IMR-90 (cell line): Measurements from ENCODE around the gene PSMG4. TPM values are rescaled to one million over a fixed set of nuclear protein-coding genes. Genes with fewer than 3 reads are reported as not detected.

Experiments used
- ATAC-seq: fragments of 200-7000 bp; cut with Tn5 transposase; 2 replicates; pipeline ENCODE4 v1.9.1; 2020; ENCODE audit warnings: low read depth, mild to moderate bottlenecking, moderate library complexity
- BruUV-seq: library from RNA; stranded (reverse); fragments of 400-500 nt; replicated peaks from 2 replicates; lab custom pipeline; 2021; lab: Mats Ljungman, UMichigan
- CTCF ChIA-PET: fragments of 300-600 bp; formaldehyde crosslinking; extraction: SDS; loops from one replicate; lab custom pipeline; 2021; ENCODE audit warnings: antibody characterized with exemption; lab: Yijun Ruan, JAX
- POLR2A ChIA-PET: fragments of 300-600 bp; sonication (Branson Sonifier 250); formaldehyde crosslinking; loops from one replicate; lab custom pipeline; 2022; ENCODE audit warnings: antibody characterized with exemption; ENCODE audit not compliant: unreplicated experiment; lab: Charles Lee
- DNase-seq: peaks from one replicate; pipeline ENCODE4 v3.0.0; 2013
- H2AFZ ChIP-seq: replicated peaks from 2 replicates; pipeline ENCODE3; 2013; ENCODE audit warnings: low read length, mild to moderate bottlenecking; ENCODE audit not compliant: poor library complexity
- H2AK5ac ChIP-seq: 2 replicates; pipeline ENCODE4 v1.6.1; 2013; ENCODE audit warnings: low read depth, low read length, inconsistent platforms
- H2AK9ac ChIP-seq: replicated peaks from 2 replicates; pipeline ENCODE3; 2013; ENCODE audit warnings: mild to moderate bottlenecking, low read depth, low read length, moderate library complexity; ENCODE audit not compliant: poor library complexity
- H2BK120ac ChIP-seq: 2 replicates; pipeline ENCODE4 v1.6.1; 2013; ENCODE audit warnings: low read depth, low read length, inconsistent platforms
- H2BK15ac ChIP-seq: 3 replicates; pipeline ENCODE4 v1.6.1; 2013; ENCODE audit warnings: low read depth, low read length, inconsistent platforms
- H2BK20ac ChIP-seq: 2 replicates; pipeline ENCODE4 v1.6.1; 2013; ENCODE audit warnings: low read depth, mild to moderate bottlenecking, inconsistent platforms, low read length, moderate library complexity
- H2BK5ac ChIP-seq: 2 replicates; pipeline ENCODE4 v1.6.1; 2013; ENCODE audit warnings: mild to moderate bottlenecking, low read depth, low read length, inconsistent platforms; ENCODE audit not compliant: poor library complexity, severe bottlenecking
- H3K14ac ChIP-seq: replicated peaks from 2 replicates; pipeline ENCODE4 v1.6.1; 2013; ENCODE audit warnings: low read depth, low read length, inconsistent platforms
- H3K18ac ChIP-seq: 2 replicates; pipeline ENCODE4 v1.6.1; 2013; ENCODE audit warnings: low read depth, low read length, control low read depth
- H3K23ac ChIP-seq: 2 replicates; pipeline ENCODE4 v1.6.1; 2013; ENCODE audit warnings: low read depth, low read length, inconsistent platforms
- H3K27ac ChIP-seq: 2 replicates; pipeline ENCODE4 v1.5.1; 2013; ENCODE audit warnings: mild to moderate bottlenecking, control low read depth, low read length; ENCODE audit not compliant: insufficient read depth
- H3K27me3 ChIP-seq: 2 replicates; pipeline ENCODE4 v1.6.1; 2013; ENCODE audit warnings: low read length; ENCODE audit not compliant: control insufficient read depth, insufficient read depth
- H3K36me3 ChIP-seq: 2 replicates; pipeline ENCODE4 v1.6.1; 2013; ENCODE audit warnings: low read length, mixed read lengths; ENCODE audit not compliant: control insufficient read depth, insufficient read depth
- H3K4ac ChIP-seq: 2 replicates; pipeline ENCODE4 v1.6.1; 2013; ENCODE audit warnings: low read depth, low read length, inconsistent platforms
- H3K4me1 ChIP-seq: 2 replicates; pipeline ENCODE4 v1.6.1; 2013; ENCODE audit warnings: low read length, mixed read lengths; ENCODE audit not compliant: control insufficient read depth, insufficient read depth
- H3K4me2 ChIP-seq: 2 replicates; pipeline ENCODE4 v1.6.1; 2013; ENCODE audit warnings: low read depth, mild to moderate bottlenecking, control low read depth, low read length, moderate library complexity
- H3K4me3 ChIP-seq: 2 replicates; pipeline ENCODE4 v1.5.1; 2013; ENCODE audit warnings: low read depth, mild to moderate bottlenecking, control low read depth, low read length, moderate library complexity; ENCODE audit not compliant: insufficient read depth
- H3K56ac ChIP-seq: 2 replicates; pipeline ENCODE4 v1.6.1; 2013; ENCODE audit warnings: low read length, inconsistent platforms; ENCODE audit not compliant: insufficient read depth; ENCODE audit errors: extremely low read depth
- H3K79me1 ChIP-seq, 2 experiments: 2 replicates each; pipeline ENCODE4 v1.6.1; 2013; ENCODE audit warnings: low read length in 2 of 2, inconsistent platforms in 1 of 2, low read depth in 1 of 2
- H3K9ac ChIP-seq: 2 replicates; pipeline ENCODE4 v1.6.1; 2013; ENCODE audit warnings: low read depth, low read length, control low read depth
- H3K9me1 ChIP-seq: 2 replicates; pipeline ENCODE4 v1.6.1; 2013; ENCODE audit warnings: low read length, inconsistent platforms; ENCODE audit not compliant: insufficient read depth
- H3K9me3 ChIP-seq: 2 replicates; pipeline ENCODE4 v1.6.1; 2013; ENCODE audit warnings: low read length; ENCODE audit not compliant: control insufficient read depth, insufficient read depth
- H4K20me1 ChIP-seq: 2 replicates; pipeline ENCODE4 v1.6.1; 2013; ENCODE audit warnings: low read length, inconsistent platforms; ENCODE audit not compliant: insufficient read depth
- H4K5ac ChIP-seq: 2 replicates; pipeline ENCODE4 v1.6.1; 2013; ENCODE audit warnings: mild to moderate bottlenecking, low read depth, low read length, control low read depth
- H4K8ac ChIP-seq, 2 experiments: 2 replicates each; pipeline ENCODE4 v1.6.1; 2013; ENCODE audit warnings: low read depth in 2 of 2, low read length in 2 of 2, control low read depth in 1 of 2, inconsistent platforms in 1 of 2
- H4K91ac ChIP-seq: 2 replicates; pipeline ENCODE4 v1.6.1; 2013; ENCODE audit warnings: low read depth, low read length, inconsistent platforms; ENCODE audit not compliant: insufficient read depth
- CEBPB ChIP-seq: IDR thresholded peaks from 2 replicates; pipeline ENCODE4 v1.6.1; 2012; ENCODE audit warnings: low read depth, low read length, improper control_type of control experiment
- FOS ChIP-seq: fragments of 150-350 bp; IDR thresholded peaks from 2 replicates; pipeline ENCODE4 v1.6.1; 2016; ENCODE audit warnings: low read depth, low read length
- MAZ ChIP-seq: IDR thresholded peaks from 2 replicates; pipeline ENCODE4 v1.6.1; 2012; ENCODE audit warnings: low read depth, mild to moderate bottlenecking, low read length, improper control_type of control experiment, moderate library complexity, borderline replicate concordance
- WGBS, 2 experiments: methylation state at CpG; one replicate each; pipeline versions ENCODE4 v1.1.5 to v1.1.7; 2013; ENCODE audit warnings: missing lambda C conversion rate in 2 of 2; ENCODE audit not compliant: insufficient read length in 1 of 2; ENCODE audit errors: extremely low coverage in 2 of 2; 5-methylcytosine and 5-hydroxymethylcytosine counted together
- dilution Hi-C: fragments of 300-500 bp; cut with HindIII; formaldehyde crosslinking; loops from one replicate; pipeline ENCODE4 v1.14.3; 2018; ENCODE audit warnings: low sequenced_read_pairs; ENCODE audit not compliant: unreplicated experiment
- in situ Hi-C: fragments of 300-500 bp; cut with MboI; formaldehyde crosslinking; loops from 3 replicates; pipeline ENCODE4 v1.14.3; 2019; ENCODE audit warnings: low sequenced_read_pairs, inconsistent platforms, mixed read lengths
- intact Hi-C: fragments of 100-400 bp; cut with micrococcal nuclease; formaldehyde crosslinking; loops from 2 replicates; pipeline ENCODE4 v1.10.0; 2022
- polyA plus RNA-seq, 3 experiments: library from polyadenylated mRNA; depleted of rRNA; stranded (reverse); fragments of >200 nt; gene quantifications; 2 replicates each; pipeline ENCODE4 v1.2.3, GENCODE V29; 2012; ENCODE audit warnings: low replicate concordance in 1 of 3
- total RNA-seq: library from RNA; depleted of rRNA; stranded (reverse); fragments of >200 nt; gene quantifications from 2 replicates; pipeline ENCODE4 v1.2.3, GENCODE V29; 2012
- TF ChIP-seq, protein P1 (sequence below): fragments of 150-350 bp; IDR thresholded peaks from 2 replicates; pipeline ENCODE4 v1.6.1; 2016; ENCODE audit warnings: low read depth, mild to moderate bottlenecking, low read length, moderate library complexity, borderline replicate concordance

PSMG4 gene
- total and polyA plus RNA-seq, 2 of the 4 experiments (the other 2 are of a cell fraction): 5.6 to 13.4 TPM

DNA sequence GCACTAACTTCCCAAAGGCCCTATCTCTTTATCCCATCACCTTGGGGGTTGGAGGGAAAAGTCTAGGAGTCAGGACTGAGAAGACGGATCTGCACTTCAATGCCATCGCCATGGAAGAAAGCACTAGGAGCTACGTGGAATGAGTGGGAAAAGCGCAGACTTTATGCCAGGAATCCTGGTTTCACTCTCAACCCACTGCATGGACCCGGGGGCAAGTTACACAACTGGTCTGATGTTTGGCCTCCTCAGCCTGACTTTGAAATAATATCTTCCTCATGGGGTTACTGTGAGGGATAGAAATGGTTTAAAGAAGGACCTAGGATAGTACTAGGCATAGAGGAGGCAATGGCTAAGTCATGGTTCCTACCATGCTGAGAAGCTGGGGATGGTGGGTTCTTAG, 13.5 kb upstream of the PSMG4 start:
- Histone ChIP-seq H3K18ac (no peak overlapping the region), H3K9ac (no peak overlapping the region), H3K4ac (no peak overlapping the region), H2BK120ac (no peak overlapping the region; the same call in 1 of the 2 replicates), H3K4me3 (no peak overlapping the region), H3K56ac (no peak overlapping the region), H3K23ac (no peak overlapping the region), H2BK15ac (no peak overlapping the region), H2BK20ac (peak overlapping the region; percentile 33; the same call in 1 of the 2 replicates), H3K14ac (no peak overlapping the region), H3K4me1 (peaks cover 13% of the 10 kb centered on the region), H2AFZ (no peak overlapping the region), H3K27ac (no peak overlapping the region), H4K91ac (0 out of 2 replicates have a peak overlapping the region, but pooled peaks have one; percentile 7), H2AK9ac (peak overlapping the region; percentile 33), H3K36me3 (no peaks in the 10 kb centered on the region), H4K8ac (no peak overlapping the region), H3K79me1 (no peaks in the 10 kb centered on the region), H4K5ac (no peak overlapping the region), H3K4me2 (no peak overlapping the region), H3K27me3 (0 out of 2 replicates have a peak, but pooled peaks cover 2% of the 10 kb centered on the region), H4K20me1 (no peaks in the 10 kb centered on the region), H3K9me3 (peaks cover 3% of the 10 kb centered on the region; the same call in 1 of the 2 replicates), H2AK5ac (peak overlapping the region; percentile 36; the same call in 1 of the 2 replicates), H3K9me1 (peaks cover 10% of the 10 kb centered on the region), H2BK5ac (no peak overlapping the region)
- BruUV-seq: no TSS peak
- TF ChIP-seq, protein P1, sequence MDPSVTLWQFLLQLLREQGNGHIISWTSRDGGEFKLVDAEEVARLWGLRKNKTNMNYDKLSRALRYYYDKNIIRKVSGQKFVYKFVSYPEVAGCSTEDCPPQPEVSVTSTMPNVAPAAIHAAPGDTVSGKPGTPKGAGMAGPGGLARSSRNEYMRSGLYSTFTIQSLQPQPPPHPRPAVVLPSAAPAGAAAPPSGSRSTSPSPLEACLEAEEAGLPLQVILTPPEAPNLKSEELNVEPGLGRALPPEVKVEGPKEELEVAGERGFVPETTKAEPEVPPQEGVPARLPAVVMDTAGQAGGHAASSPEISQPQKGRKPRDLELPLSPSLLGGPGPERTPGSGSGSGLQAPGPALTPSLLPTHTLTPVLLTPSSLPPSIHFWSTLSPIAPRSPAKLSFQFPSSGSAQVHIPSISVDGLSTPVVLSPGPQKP: no peak
- no peak for TF ChIP-seq FOS
- no peak for TF ChIP-seq CEBPB
- no peak for TF ChIP-seq MAZ
- DNase-seq (no peak), ATAC-seq (no peak)
- intact Hi-C loops: no loop called here
- CTCF ChIA-PET: interaction anchor here (0.5 kb wide), 1 partner anchor 442 kb away, joined by 3 read pairs; no protein-coding TSS in a partner anchor
- POLR2A ChIA-PET: no interaction called here
- in situ Hi-C loops: no loop called here
- no CpG with 5 or more reads among the region's 5 CpGs for WGBS, 2 experiments
- dilution Hi-C loops: no loop called here
